Measurements from ENCODE around the gene GLP1R.

DNA sequence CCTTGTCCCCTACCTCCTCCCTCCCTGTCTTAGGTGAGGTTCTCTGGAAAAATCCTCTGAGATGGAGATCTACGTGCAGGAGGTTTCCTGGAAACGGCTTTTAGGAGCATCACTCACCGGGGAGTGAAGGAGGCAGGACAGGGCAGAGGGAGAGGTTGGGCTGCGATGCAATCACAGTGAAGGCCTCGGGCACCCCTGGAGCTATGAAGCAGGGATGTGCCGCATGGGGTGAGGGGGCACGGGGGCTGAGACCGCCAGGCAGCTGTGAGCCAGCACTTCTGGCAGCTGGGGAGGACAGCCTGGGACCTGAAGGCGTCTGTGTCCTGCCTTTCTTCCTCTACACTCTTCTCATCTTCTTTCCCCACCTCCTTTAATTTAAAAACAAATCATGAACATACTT is 12.9 kb upstream of the GLP1R start:
- TF ChIP-seq SMC3 (conservative IDR thresholded peaks at IDR 0.05; ENCODE audit: poor library complexity) (no peak), EZH2 (IDR thresholded peaks at IDR 0.05; ENCODE audit: borderline replicate concordance, insufficient read depth, low read length, poor library complexity, severe bottlenecking) (no peak)
- TF ChIP-seq, protein P1, sequence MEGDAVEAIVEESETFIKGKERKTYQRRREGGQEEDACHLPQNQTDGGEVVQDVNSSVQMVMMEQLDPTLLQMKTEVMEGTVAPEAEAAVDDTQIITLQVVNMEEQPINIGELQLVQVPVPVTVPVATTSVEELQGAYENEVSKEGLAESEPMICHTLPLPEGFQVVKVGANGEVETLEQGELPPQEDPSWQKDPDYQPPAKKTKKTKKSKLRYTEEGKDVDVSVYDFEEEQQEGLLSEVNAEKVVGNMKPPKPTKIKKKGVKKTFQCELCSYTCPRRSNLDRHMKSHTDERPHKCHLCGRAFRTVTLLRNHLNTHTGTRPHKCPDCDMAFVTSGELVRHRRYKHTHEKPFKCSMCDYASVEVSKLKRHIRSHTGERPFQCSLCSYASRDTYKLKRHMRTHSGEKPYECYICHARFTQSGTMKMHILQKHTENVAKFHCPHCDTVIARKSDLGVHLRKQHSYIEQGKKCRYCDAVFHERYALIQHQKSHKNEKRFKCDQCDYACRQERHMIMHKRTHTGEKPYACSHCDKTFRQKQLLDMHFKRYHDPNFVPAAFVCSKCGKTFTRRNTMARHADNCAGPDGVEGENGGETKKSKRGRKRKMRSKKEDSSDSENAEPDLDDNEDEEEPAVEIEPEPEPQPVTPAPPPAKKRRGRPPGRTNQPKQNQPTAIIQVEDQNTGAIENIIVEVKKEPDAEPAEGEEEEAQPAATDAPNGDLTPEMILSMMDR (IDR thresholded peaks at IDR 0.05; ENCODE audit: poor library complexity, severe bottlenecking), result no peak

Data from neural cell (in vitro differentiated cells).